AG08396 (cell line): ENCODE results near the gene PFKL.
"Not testable (repeated sequence)": the region's sequence is repeated elsewhere in the genome, so short reads cannot be mapped to it uniquely, and the experiment has no call there.

ENCODE experiments used
- DNase-seq: peaks from one replicate; pipeline ENCODE4 v3.0.0; 2012; ENCODE audit warnings: low spot score, mixed read lengths

PFKL gene

GRCh38 chr21:44345495-44345894 is 45.6 kb downstream of the PFKL start:
- no peak for DNase-seq

GRCh38 chr21:44347911-44348451 is 48.1 kb downstream of the PFKL start:
- no peak for DNase-seq

GRCh38 chr21:44348861-44349260 is 49.0 kb downstream of the PFKL start:
- no peak for DNase-seq

GRCh38 chr21:44349416-44349846 is 49.6 kb downstream of the PFKL start:
- DNase-seq = no peak

- DNase-seq = no peak
These were observed 50.3 kb downstream of the PFKL start for GRCh38 chr21:44349847-44350772.

GRCh38 chr21:44350773-44351481 is 51.1 kb downstream of the PFKL start:
- no peak for DNase-seq

GRCh38 chr21:44351535-44352252 is 51.8 kb downstream of the PFKL start:
- DNase-seq = no peak

- no peak for DNase-seq
These were observed 52.5 kb downstream of the PFKL start for GRCh38 chr21:44352253-44352860.

GRCh38 chr21:44353191-44353970 is 53.5 kb downstream of the PFKL start, which contains the start of gene TRPM2:
Gene TRPM2, plus strand, starts transcription at chr21:44353621. Its CDS starts 80 bp downstream, at chr21:44353701.
- no peak for DNase-seq

GRCh38 chr21:44354001-44354405 is 54.1 kb downstream of the PFKL start:
- DNase-seq = no peak

- DNase-seq = no peak
These were observed 55.2 kb downstream of the PFKL start for GRCh38 chr21:44354775-44355771.

- no peak for DNase-seq
These were observed 56.3 kb downstream of the PFKL start for GRCh38 chr21:44356160-44356559.

- DNase-seq = no peak
These were observed 56.8 kb downstream of the PFKL start for GRCh38 chr21:44356636-44357035.

GRCh38 chr21:44357064-44357837 is 57.4 kb downstream of the PFKL start:
- no peak for DNase-seq

GRCh38 chr21:44359396-44359795 is 59.5 kb downstream of the PFKL start:
- DNase-seq = no peak

- no peak for DNase-seq
These were observed 60.3 kb downstream of the PFKL start for GRCh38 chr21:44360159-44360558.

- not testable (repeated sequence) for DNase-seq
These were observed 62.0 kb downstream of the PFKL start for GRCh38 chr21:44361903-44362302.

- DNase-seq = no peak
These were observed 63.4 kb downstream of the PFKL start for GRCh38 chr21:44363278-44363677.
